Midbrain (tissue), 1 donor: Measurements from ENCODE around the gene MRPL57.
A peak's percentile ranks its signal among the peaks of the same experiment; 100 is the strongest.
"Not testable (repeated sequence)": the region's sequence is repeated elsewhere in the genome, so short reads cannot be mapped to it uniquely, and the experiment has no call there.

Source experiments
- DNase-seq: peaks from one replicate; lab custom pipeline; 2025; lab: John Stamatoyannopoulos, UW

MRPL57 gene

GRCh38 chr13:21176215-21176981 is at the start of gene MRPL57, which contains the start of gene SKA3:
Gene MRPL57, plus strand, starts transcription at chr13:21176658. Its CDS starts 259 bp downstream, at chr13:21176917.
Gene SKA3, minus strand, starts transcription at chr13:21176552. Its CDS starts 75 bp downstream, at chr13:21176477.
- peak; percentile 95 for DNase-seq

- no peak for DNase-seq
Observed at GRCh38 chr13:21130116-21130515, 46.3 kb upstream of the MRPL57 start.

GRCh38 chr13:21133077-21133476 is 43.4 kb upstream of the MRPL57 start:
- DNase-seq = no peak

GRCh38 chr13:21134475-21134874 is 42.0 kb upstream of the MRPL57 start:
- DNase-seq = no peak

GRCh38 chr13:21135833-21136232 is 40.6 kb upstream of the MRPL57 start:
- not testable (repeated sequence) for DNase-seq

DNA sequence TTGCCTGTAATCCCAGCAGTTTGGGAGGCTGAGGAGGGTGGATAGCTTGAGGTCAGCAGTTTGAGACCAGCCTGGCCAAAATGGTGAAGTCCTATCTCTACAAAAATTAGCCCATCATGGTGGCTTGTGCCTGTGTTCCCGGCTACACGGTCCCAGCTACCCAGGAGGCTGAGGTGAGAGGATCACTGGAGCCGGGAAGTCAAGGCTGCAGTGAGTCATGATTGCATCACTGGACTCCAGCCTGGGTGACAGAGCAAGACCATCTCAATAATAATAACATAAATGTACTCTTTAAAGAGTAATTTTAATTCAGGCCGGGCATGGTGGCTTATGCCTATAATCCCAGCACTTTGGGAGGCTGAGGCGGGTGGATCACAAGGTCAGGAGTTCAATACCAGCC is 38.8 kb upstream of the MRPL57 start:
- DNase-seq = no peak

DNA sequence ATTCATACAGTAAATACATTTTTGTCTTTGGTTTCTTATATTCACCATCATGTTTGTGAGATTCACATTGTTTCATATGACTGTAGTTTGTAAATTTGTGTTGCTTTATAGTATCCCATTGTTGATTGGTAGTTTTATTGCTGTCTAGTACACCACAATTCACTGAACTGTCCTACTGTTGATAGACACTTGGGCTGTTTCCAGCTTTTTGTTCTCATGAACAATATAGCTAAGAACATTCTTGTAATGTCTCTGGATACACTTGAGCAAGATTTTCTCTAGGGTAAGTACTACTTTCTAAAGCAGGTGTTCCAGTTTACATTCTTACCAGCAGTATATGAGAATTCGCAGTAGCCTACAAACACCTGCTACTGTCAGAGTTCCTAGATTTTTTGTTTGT is 37.9 kb upstream of the MRPL57 start:
- DNase-seq = no peak

DNA sequence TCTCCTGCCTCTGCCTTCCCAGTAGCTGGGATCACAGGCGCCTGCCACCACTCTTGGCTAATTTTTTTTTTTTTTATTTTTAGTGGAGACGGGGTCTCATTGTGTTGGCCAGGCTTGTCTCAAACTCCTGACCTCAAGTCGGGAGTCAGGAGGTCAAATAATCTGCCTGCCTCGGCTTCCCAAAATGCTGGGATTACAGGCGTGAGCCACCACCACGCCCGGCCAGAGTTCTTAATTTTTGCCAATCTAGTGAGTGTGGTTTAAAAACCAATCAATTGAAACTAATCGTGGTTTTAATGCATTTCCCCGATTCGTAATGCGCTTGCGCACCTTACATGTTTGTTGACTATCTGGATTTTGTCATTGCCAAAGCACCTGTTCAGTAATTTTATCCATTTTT is 37.1 kb upstream of the MRPL57 start:
- no peak for DNase-seq

DNA sequence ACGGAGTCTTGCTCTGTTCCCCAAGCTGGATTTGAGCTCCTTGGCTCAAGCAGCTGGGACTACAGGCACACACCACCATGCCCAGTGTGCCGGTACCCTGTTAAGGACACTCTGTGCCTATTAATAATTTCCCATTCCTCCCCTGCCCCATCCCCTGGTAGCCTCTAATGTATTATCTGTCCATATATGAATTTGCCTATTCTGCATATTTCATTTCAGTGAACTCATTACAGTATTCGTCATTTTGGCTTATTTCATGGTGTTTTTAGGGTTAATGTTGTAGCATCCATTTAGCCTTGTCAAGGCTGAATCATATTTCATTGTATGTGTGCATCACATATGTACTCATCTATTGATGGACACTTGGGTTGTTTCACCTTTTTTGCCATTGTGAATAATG is 33.7 kb upstream of the MRPL57 start:
- no peak for DNase-seq

GRCh38 chr13:21147827-21148226 is 28.6 kb upstream of the MRPL57 start:
- no peak for DNase-seq

DNA sequence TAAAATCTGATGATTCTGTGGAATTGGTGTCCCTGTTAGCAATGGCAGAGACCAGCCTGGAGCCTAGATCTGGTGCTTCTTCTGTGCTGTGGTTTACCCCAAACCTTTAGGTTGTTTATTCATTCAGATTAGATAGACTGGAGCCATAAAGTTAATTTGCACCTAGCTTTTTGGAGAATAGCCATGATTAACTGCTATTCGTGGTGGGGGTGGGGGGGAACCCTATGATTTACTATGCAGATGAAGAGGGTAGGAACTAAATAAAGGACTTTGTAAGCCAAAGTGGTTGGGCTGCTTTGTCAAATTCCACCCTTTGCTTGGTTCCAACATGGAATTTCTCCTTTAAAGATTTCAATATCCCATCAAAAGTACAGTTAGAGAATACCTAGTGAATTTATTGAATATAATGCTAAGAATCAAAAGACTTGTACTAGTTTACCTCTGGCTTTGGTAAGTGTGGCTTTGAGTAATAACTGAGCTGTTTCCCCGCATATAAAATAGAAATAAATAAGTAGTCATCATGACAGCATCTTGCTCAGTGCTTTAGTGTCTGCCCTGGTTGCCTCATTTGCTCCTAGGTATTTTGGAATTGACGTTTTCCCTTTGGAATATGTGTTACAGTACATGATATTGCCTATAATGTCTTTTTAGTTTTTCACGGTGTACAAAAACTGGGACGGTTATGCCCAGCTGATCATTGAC is 27.8 kb upstream of the MRPL57 start:
- no peak for DNase-seq

- DNase-seq = no peak
Observed at GRCh38 chr13:21149568-21149967, 26.9 kb upstream of the MRPL57 start.

- DNase-seq = no peak
Observed at GRCh38 chr13:21150013-21150412, 26.4 kb upstream of the MRPL57 start.

DNA sequence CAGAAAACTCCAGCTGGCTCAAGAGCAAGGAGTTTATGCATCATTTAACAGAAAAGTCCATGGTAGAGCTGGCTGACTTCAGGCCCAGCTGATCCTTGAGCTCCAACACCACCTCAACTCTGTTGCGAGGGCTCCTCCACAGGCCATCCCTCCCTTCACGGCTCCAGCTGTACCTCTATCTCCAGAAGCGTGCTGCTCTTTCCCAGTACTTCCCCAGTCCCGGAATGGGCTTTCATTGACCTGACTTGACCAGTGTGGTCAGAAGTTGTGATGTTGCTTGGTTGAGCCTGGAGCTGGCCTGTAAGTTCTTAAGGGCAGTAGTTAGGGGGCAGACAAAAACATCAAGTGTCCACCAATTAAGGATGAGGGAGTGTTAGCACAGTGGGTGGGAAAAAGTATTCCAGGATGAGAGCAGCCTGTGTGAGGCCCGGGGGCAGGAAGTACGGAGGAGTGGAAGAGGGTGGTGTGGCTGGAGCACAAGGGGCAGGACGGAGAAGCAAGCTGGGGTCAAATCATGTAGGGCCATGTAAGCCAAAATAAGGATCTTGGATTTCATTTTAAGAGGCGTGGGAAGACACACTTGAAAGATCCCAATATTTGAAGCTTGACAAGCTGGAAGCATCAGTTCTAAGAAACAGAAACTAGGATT is 24.1 kb upstream of the MRPL57 start:
- no peak for DNase-seq

DNA sequence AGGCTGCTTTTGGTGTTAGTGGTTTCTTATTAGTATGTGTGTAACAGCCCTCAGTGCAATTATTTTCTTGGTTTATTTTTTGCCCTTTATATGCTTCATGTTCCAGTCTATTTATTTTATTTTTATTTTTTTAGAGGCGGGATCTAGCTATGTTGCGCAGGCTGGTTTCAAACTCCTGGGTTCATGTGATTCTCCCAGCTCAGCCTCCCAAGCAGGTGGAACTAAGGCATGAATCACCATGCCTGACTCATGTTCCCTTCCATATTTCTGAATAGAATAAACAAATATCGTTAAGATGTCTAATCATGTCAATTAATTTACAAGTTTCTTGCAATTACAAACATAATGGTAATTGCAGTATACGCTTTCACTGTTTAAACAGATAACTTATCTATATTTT is 11.8 kb upstream of the MRPL57 start:
- DNase-seq = no peak

- not testable (repeated sequence) for DNase-seq
Observed at GRCh38 chr13:21165606-21166005, 10.9 kb upstream of the MRPL57 start.

- no peak for DNase-seq
Observed at GRCh38 chr13:21171420-21171819, 5.0 kb upstream of the MRPL57 start.

- not testable (repeated sequence) for DNase-seq
Observed at GRCh38 chr13:21173767-21174166, 2.7 kb upstream of the MRPL57 start.

DNA sequence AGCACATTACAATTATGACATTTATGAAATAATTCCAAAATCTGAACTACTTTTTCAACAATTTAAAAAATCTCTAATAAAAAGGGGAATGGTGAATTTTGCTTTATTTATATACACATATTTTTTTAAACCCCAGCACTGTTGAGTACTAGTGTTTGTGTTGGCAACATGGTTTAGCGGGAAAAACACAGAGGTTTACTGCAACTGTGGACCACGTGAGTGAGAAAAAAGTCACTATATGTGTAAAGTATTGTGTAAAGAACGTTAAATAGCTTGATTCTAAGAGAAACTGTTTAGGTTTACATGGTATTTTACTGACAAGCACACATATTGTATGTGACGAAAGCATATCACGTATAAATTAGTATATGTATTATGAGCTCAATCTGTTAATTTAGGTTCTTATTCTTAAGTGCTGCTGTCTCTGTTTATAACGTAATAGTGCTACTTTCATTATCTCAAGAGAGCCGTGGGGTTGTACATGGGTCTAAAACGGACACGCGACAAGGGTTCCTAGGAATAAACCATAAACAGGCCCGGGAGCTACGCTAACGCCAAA is 723 bp upstream of the MRPL57 start:
- no peak for DNase-seq

GRCh38 chr13:21176982-21177284 is 475 bp downstream of the MRPL57 start:
- no peak for DNase-seq

DNA sequence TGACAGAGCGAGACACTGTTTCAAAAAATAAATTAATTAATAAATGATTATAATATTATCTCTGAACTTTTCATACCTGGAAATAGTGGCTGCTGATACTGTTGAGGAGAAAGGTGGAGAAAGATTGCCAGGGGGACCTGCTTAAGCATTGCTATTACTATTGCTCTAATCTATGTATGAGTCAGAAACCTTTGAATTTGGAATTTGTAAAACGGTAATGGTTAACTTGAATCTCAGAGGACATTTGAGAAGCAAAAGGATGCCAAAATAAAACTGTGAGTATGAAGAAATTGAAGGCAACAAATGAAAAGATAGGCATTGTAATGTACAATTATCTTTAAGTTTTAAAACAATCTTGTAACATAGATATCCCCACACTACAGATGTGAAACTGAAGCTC is 5.2 kb downstream of the MRPL57 start:
- DNase-seq = no peak

GRCh38 chr13:21186410-21186809 is 10.0 kb downstream of the MRPL57 start:
- DNase-seq = not testable (repeated sequence)

- DNase-seq = not testable (repeated sequence)
Observed at GRCh38 chr13:21194756-21195155, 18.3 kb downstream of the MRPL57 start.
